HUES6 (cell line): Measurements from ENCODE around the gene ZNF268.

Experiments used
- H3K27ac ChIP-seq: 2 replicates; pipeline ENCODE4 v1.7.0; 2013; ENCODE audit warnings: low read depth, mild to moderate bottlenecking, low read length, inconsistent platforms
- H3K27me3 ChIP-seq: 2 replicates; pipeline ENCODE4 v1.6.1; 2013; ENCODE audit warnings: low read length; ENCODE audit not compliant: control insufficient read depth, insufficient read depth
- H3K36me3 ChIP-seq: 2 replicates; pipeline ENCODE4 v1.6.1; 2013; ENCODE audit warnings: low read length; ENCODE audit not compliant: control insufficient read depth, insufficient read depth
- H3K4me1 ChIP-seq: 2 replicates; pipeline ENCODE4 v1.6.1; 2013; ENCODE audit warnings: low read length; ENCODE audit not compliant: control insufficient read depth, insufficient read depth
- H3K4me3 ChIP-seq: 2 replicates; pipeline ENCODE4 v1.5.1; 2013; ENCODE audit warnings: low read depth, low read length
- H3K9ac ChIP-seq: one replicate; pipeline ENCODE4 v1.6.1; 2013; ENCODE audit warnings: mild to moderate bottlenecking, low read length
- H3K9me3 ChIP-seq: 2 replicates; pipeline ENCODE4 v1.6.1; 2013; ENCODE audit warnings: low read depth, low read length; ENCODE audit not compliant: control insufficient read depth, insufficient read depth

Gene ZNF268

GRCh38 chr12:133181238-133181959 lies at the start of gene ZNF268:
Gene ZNF268 (plus strand): TSS chr12:133181495. CDS start chr12:133181998, 503 bp downstream.
- Histone ChIP-seq H3K9ac (peak within 1 kb of the TSS; percentile 91), H3K27ac (peak within 1 kb of the TSS; percentile 56; the same call in 1 of the 2 replicates), H3K27me3 (no peaks in the 10 kb centered on the region), H3K4me3 (peak within 1 kb of the TSS; percentile 94), H3K9me3 (peaks cover 72% of the 10 kb centered on the region), H3K36me3 (peaks cover 42% of the 10 kb centered on the region), H3K4me1 (no peaks in the 10 kb centered on the region)

DNA sequence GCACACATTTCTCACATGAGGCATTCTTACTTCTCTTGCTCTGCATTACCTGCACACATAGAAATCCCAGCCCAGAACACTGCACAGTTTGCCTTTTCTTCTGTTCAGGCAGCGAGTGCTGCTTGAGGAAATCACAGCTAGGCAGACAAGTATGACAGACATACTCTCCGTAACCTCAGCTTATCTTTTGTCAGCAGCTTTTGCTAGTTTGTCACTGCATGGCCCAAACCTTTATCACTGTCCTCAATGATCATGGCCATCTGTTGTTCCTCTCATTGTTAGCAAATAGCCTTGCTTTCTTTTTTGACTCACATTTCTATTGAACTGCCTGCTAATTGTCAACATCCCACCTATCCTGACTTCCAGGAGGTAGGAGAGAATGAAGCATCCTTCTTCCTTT lies 45.5 kb upstream of the ZNF268 start:
- peaks cover 78% of the 10 kb centered on the region for H3K9me3 ChIP-seq

DNA sequence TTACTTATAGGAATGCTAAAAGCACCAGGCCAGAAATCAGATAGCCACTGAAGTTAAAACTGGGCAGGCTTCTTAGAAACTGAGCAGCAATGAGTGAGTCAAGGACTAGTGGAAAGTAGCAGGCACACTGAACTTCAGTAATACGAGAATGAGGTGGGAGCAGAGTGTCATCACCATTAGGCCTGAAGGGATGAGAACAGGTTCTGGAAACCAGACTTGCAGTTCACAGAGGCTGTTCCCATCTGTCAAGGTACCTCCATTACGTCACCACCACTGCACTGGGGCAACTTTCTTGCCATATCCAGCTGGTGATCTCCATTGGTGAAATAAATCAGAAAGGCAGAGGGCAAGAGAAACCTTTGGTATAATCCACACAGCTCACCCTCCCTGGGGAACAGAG lies 35.3 kb upstream of the ZNF268 start:
- Histone ChIP-seq H3K9me3 (peaks cover 73% of the 10 kb centered on the region), H3K27me3 (no peaks in the 10 kb centered on the region), H3K27ac (no peak overlapping the region), H3K4me3 (no peak overlapping the region), H3K36me3 (peaks cover 55% of the 10 kb centered on the region), H3K9ac (no peak overlapping the region), H3K4me1 (no peaks in the 10 kb centered on the region)

More for the DNA sequence above, 45.5 kb upstream of the ZNF268 start:
- no peaks in the 10 kb centered on the region for H3K27me3 ChIP-seq
- H3K4me1 ChIP-seq, result no peaks in the 10 kb centered on the region
- H3K27ac ChIP-seq, result no peak overlapping the region
- H3K36me3 ChIP-seq, result peaks cover 68% of the 10 kb centered on the region
- no peak overlapping the region for H3K4me3 ChIP-seq
- H3K9ac ChIP-seq, result no peak overlapping the region

- Histone ChIP-seq H3K9me3 (peaks cover 86% of the 10 kb centered on the region), H3K4me3 (no peak overlapping the region)
Observed at GRCh38 chr12:133156125-133156690, 25.1 kb upstream of the ZNF268 start.

GRCh38 chr12:133165776-133166175 lies 15.5 kb upstream of the ZNF268 start:
- no peak overlapping the region for H3K27ac ChIP-seq
- no peaks in the 10 kb centered on the region for H3K27me3 ChIP-seq
- no peak overlapping the region for H3K4me3 ChIP-seq
- H3K36me3 ChIP-seq, result no peaks in the 10 kb centered on the region
- H3K9ac ChIP-seq, result no peak overlapping the region
- H3K4me1 ChIP-seq, result no peaks in the 10 kb centered on the region
- peaks cover 74% of the 10 kb centered on the region for H3K9me3 ChIP-seq

More at GRCh38 chr12:133156125-133156690, 25.1 kb upstream of the ZNF268 start:
- Histone ChIP-seq H3K4me1 (no peaks in the 10 kb centered on the region), H3K27me3 (no peaks in the 10 kb centered on the region), H3K36me3 (peaks cover 72% of the 10 kb centered on the region), H3K27ac (no peak overlapping the region), H3K9ac (no peak overlapping the region)

- Histone ChIP-seq H3K9ac (no peak overlapping the region), H3K9me3 (peaks cover 79% of the 10 kb centered on the region), H3K4me1 (no peaks in the 10 kb centered on the region), H3K27ac (no peak overlapping the region), H3K36me3 (no peaks in the 10 kb centered on the region), H3K27me3 (no peaks in the 10 kb centered on the region), H3K4me3 (no peak overlapping the region)
Observed at GRCh38 chr12:133172491-133172890, 8.8 kb upstream of the ZNF268 start.

GRCh38 chr12:133174901-133175300 lies 6.4 kb upstream of the ZNF268 start:
- Histone ChIP-seq H3K27me3 (no peaks in the 10 kb centered on the region), H3K4me1 (no peaks in the 10 kb centered on the region), H3K36me3 (no peaks in the 10 kb centered on the region), H3K9ac (no peak overlapping the region), H3K27ac (no peak overlapping the region), H3K4me3 (no peak overlapping the region), H3K9me3 (peaks cover 74% of the 10 kb centered on the region)

- Histone ChIP-seq H3K4me3 (0 out of 2 replicates have a peak overlapping the region, but pooled peaks have one; percentile 94), H3K9me3 (peaks cover 69% of the 10 kb centered on the region)
Observed at GRCh38 chr12:133180669-133181068, 626 bp upstream of the ZNF268 start.

DNA sequence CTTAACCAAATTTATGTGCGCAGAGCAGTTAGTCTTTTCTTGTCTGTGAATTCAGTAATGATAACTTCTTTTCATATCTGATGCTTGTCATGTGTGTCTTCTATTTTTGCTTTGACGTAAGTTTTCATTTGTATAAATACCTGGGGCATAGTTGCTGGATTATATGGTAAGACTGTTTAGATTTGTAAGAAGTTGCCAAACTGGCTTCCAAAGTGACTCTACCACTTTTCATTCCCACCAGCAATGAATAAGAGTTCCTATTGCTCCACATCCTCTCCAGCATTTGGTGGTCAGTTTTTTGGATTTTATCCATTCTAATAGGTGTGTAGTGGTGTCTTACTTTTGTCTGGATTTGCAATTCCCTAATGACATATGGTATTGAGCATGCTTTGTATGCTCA lies 8.9 kb downstream of the ZNF268 start:
- Histone ChIP-seq H3K9me3 (peaks cover 92% of the 10 kb centered on the region), H3K36me3 (peaks cover 99% of the 10 kb centered on the region), H3K27ac (no peak overlapping the region), H3K4me3 (no peak overlapping the region), H3K9ac (no peak overlapping the region), H3K4me1 (no peaks in the 10 kb centered on the region), H3K27me3 (no peaks in the 10 kb centered on the region)

More at GRCh38 chr12:133180669-133181068, 626 bp upstream of the ZNF268 start:
- H3K27me3 ChIP-seq, result no peaks in the 10 kb centered on the region
- peaks cover 34% of the 10 kb centered on the region for H3K36me3 ChIP-seq
- H3K27ac ChIP-seq, result no peak overlapping the region
- no peak overlapping the region for H3K9ac ChIP-seq
- H3K4me1 ChIP-seq, result no peaks in the 10 kb centered on the region

- peaks cover 81% of the 10 kb centered on the region for H3K9me3 ChIP-seq
Observed at GRCh38 chr12:133192847-133193246, 11.6 kb downstream of the ZNF268 start.

GRCh38 chr12:133201888-133202287 lies 20.6 kb downstream of the ZNF268 start:
- no peaks in the 10 kb centered on the region for H3K4me1 ChIP-seq
- peak overlapping the region; percentile 0; the same call in 1 of the 2 replicates for H3K4me3 ChIP-seq
- no peaks in the 10 kb centered on the region for H3K27me3 ChIP-seq
- H3K27ac ChIP-seq, result no peak overlapping the region
- H3K36me3 ChIP-seq, result peaks cover 49% of the 10 kb centered on the region
- no peak overlapping the region for H3K9ac ChIP-seq
- H3K9me3 ChIP-seq, result peaks cover 64% of the 10 kb centered on the region

More at GRCh38 chr12:133192847-133193246, 11.6 kb downstream of the ZNF268 start:
- peaks cover 85% of the 10 kb centered on the region for H3K36me3 ChIP-seq
- H3K9ac ChIP-seq, result no peak overlapping the region
- H3K27ac ChIP-seq, result no peak overlapping the region
- no peaks in the 10 kb centered on the region for H3K27me3 ChIP-seq
- no peak overlapping the region for H3K4me3 ChIP-seq
- no peaks in the 10 kb centered on the region for H3K4me1 ChIP-seq
